NCI-H82 treated with DMSO at 0.1 percent for 48 hours (cell line): ENCODE measurements around the gene ENPP6.
"Not testable (repeated sequence)": the region's sequence is repeated elsewhere in the genome, so short reads cannot be mapped to it uniquely, and the experiment has no call there.

Experiments used
- DNase-seq: peaks from one replicate; lab custom pipeline; 2025; ENCODE audit not compliant: unreplicated experiment; lab: John Stamatoyannopoulos, UW

ENPP6 gene

GRCh38 chr4:184066584-184067300 is 150.9 kb downstream of the ENPP6 start:
- no peak for DNase-seq

GRCh38 chr4:184064877-184065276 is 152.8 kb downstream of the ENPP6 start:
- no peak for DNase-seq

GRCh38 chr4:184062769-184063168 is 154.9 kb downstream of the ENPP6 start:
- DNase-seq: no peak

- no peak for DNase-seq
Observed at GRCh38 chr4:184061582-184061981, 156.1 kb downstream of the ENPP6 start.

- no peak for DNase-seq
Observed at GRCh38 chr4:184059099-184059498, 158.6 kb downstream of the ENPP6 start.

- no peak for DNase-seq
Observed at GRCh38 chr4:184058026-184058425, 159.6 kb downstream of the ENPP6 start.

GRCh38 chr4:184056877-184057276 is 160.8 kb downstream of the ENPP6 start:
- DNase-seq: no peak

- peak; percentile 3 for DNase-seq
Observed at GRCh38 chr4:184053434-184053833, 164.2 kb downstream of the ENPP6 start.

- no peak for DNase-seq
Observed at GRCh38 chr4:184052616-184053015, 165.1 kb downstream of the ENPP6 start.

GRCh38 chr4:184051262-184051661 is 166.4 kb downstream of the ENPP6 start:
- DNase-seq: not testable (repeated sequence)

- DNase-seq: no peak
Observed at GRCh38 chr4:184046148-184046547, 171.5 kb downstream of the ENPP6 start.

GRCh38 chr4:184041156-184041555 is 176.5 kb downstream of the ENPP6 start:
- DNase-seq: no peak

- DNase-seq: no peak
Observed at GRCh38 chr4:184039963-184040383, 177.7 kb downstream of the ENPP6 start.
